K562 (cell line): ENCODE measurements around the gene EVA1B. TPM values are rescaled to one million over a fixed set of nuclear protein-coding genes. Genes with fewer than 3 reads are reported as not detected.

Experiments
- ATAC-seq: fragments of 200-7000 bp; cut with Tn5 transposase; 3 replicates; pipeline ENCODE4 v1.9.1; 2020; ENCODE audit warnings: moderate library complexity
- BruUV-seq: library from RNA; stranded (reverse); fragments of 400-500 nt; replicated peaks from 2 replicates; lab custom pipeline; 2021; lab: Mats Ljungman, UMichigan
- CTCF ChIA-PET: fragments of 300-600 bp; formaldehyde crosslinking; extraction: SDS; loops from one replicate; lab custom pipeline; 2021; ENCODE audit warnings: low intra/inter-chr PET ratio; lab: Yijun Ruan, JAX
- POLR2A ChIA-PET: fragments of 300-600, 350-650 bp; sonication (Branson Sonifier 250); formaldehyde crosslinking; extraction: SDS; loops from one replicate; lab custom pipeline; 2021; ENCODE audit warnings: antibody characterized with exemption, inconsistent platforms; lab: Yijun Ruan, JAX
- DNase-seq, 4 experiments: peaks; one replicate each; pipeline versions ENCODE4 v3.0.0 to v3.0.0-alpha.2; 2011 to 2018; ENCODE audit warnings: low spot score in 3 of 4, mixed read lengths in 3 of 4; ENCODE audit errors: extremely low read depth in 1 of 4
- FAIRE-seq: peaks from 2 replicates; lab custom pipeline; 2011; peaks lifted over from hg19 to GRCh38; lab: Jason Lieb, UNC
- H2AFZ ChIP-seq: 2 replicates; pipeline ENCODE4 v1.6.0; 2011; ENCODE audit warnings: low read depth, low read length, control low read depth, inconsistent platforms
- H3K27ac ChIP-seq: fragments of 200-600 bp; 3 replicates; pipeline ENCODE4 v1.8.0; 2011; ENCODE audit warnings: low read depth, mild to moderate bottlenecking, control low read depth, inconsistent platforms, low read length, moderate library complexity, mixed read lengths; ENCODE audit errors: extremely low read depth
- H3K27me3 ChIP-seq, 2 experiments: fragments of 300-600 bp in 1 of 2; 2 replicates in 1 of 2; 3 replicates in 1 of 2; pipeline versions ENCODE4 v1.6.0 to v1.8.0; 2011; ENCODE audit warnings: inconsistent platforms in 2 of 2, low read length in 2 of 2, mild to moderate bottlenecking in 1 of 2, mixed read lengths in 1 of 2, moderate library complexity in 1 of 2; ENCODE audit not compliant: control insufficient read depth in 2 of 2, insufficient read depth in 2 of 2
- H3K36me3 ChIP-seq: fragments of 300-600 bp; 3 replicates; pipeline ENCODE4 v1.8.0; 2011; ENCODE audit warnings: mild to moderate bottlenecking, low read length, inconsistent platforms; ENCODE audit not compliant: control insufficient read depth, insufficient read depth
- H3K4me1 ChIP-seq, 2 experiments: fragments of 200-600 bp in 1 of 2; replicated peaks in 1 of 2; 2 replicates in 1 of 2; 3 replicates in 1 of 2; pipeline versions ENCODE4 v1.5.1 to v1.8.0; 2011; ENCODE audit warnings: inconsistent platforms in 2 of 2, low read length in 2 of 2, mild to moderate bottlenecking in 1 of 2, mixed read lengths in 1 of 2, moderate library complexity in 1 of 2; ENCODE audit not compliant: control insufficient read depth in 2 of 2, insufficient read depth in 2 of 2
- H3K4me2 ChIP-seq: 2 replicates; pipeline ENCODE4 v1.6.1; 2011; ENCODE audit warnings: low read length, control low read depth, inconsistent platforms, mixed read lengths; ENCODE audit not compliant: insufficient read depth
- H3K4me3 ChIP-seq: fragments of 200-600 bp; sonication (generic), shearing (Covaris generic); 2 replicates; pipeline ENCODE4 v1.5.1; 2016; ENCODE audit warnings: control low read depth, inconsistent platforms
- H3K79me2 ChIP-seq: fragments of 200-600 bp; 3 replicates; pipeline ENCODE4 v1.8.0; 2011; ENCODE audit warnings: low read length, inconsistent platforms; ENCODE audit not compliant: control insufficient read depth, insufficient read depth
- H3K9ac ChIP-seq, 2 experiments: 2 replicates each; pipeline versions ENCODE4 v1.6.0 to v1.6.1; 2011; ENCODE audit warnings: low read depth in 2 of 2, low read length in 2 of 2, control low read depth in 1 of 2, inconsistent platforms in 1 of 2, mild to moderate bottlenecking in 1 of 2, mixed read lengths in 1 of 2; ENCODE audit not compliant: insufficient read depth in 1 of 2
- H3K9me1 ChIP-seq: one replicate; pipeline ENCODE4 v1.6.0; 2011; ENCODE audit warnings: inconsistent platforms, mild to moderate bottlenecking, low read length, moderate library complexity; ENCODE audit not compliant: control insufficient read depth, insufficient read depth
- H3K9me3 ChIP-seq: replicated peaks from 2 replicates; pipeline ENCODE4 v1.5.1; 2011; ENCODE audit warnings: low read depth, low read length, inconsistent platforms; ENCODE audit not compliant: control insufficient read depth, insufficient read depth
- H4K20me1 ChIP-seq: replicated peaks from 2 replicates; pipeline ENCODE4 v1.6.1; 2011; ENCODE audit warnings: low read length, inconsistent platforms, mixed read lengths; ENCODE audit not compliant: control insufficient read depth, insufficient read depth
- HNRNPH1 ChIP-seq: fragments of 200-400 bp; formaldehyde crosslinking; optimal IDR thresholded peaks from 2 replicates; pipeline ENCODE3; 2017; ENCODE audit warnings: low read depth, mild to moderate bottlenecking, low read length, moderate library complexity
- JUND ChIP-seq, 2 experiments: IDR thresholded peaks; 2 replicates in 1 of 2; 3 replicates in 1 of 2; pipeline ENCODE4 v1.6.1; 2011; ENCODE audit warnings: borderline replicate concordance in 2 of 2, low read depth in 2 of 2, low read length in 2 of 2, improper control_type of control experiment in 1 of 2, missing biosample characterization in 1 of 2, missing genetic modification characterization in 1 of 2, missing genetic modification reagents in 1 of 2
- LCOR ChIP-seq: sonication (generic); formaldehyde crosslinking; IDR thresholded peaks from 2 replicates; pipeline ENCODE4 v1.8.0; 2022; ENCODE audit warnings: mild to moderate bottlenecking, missing genetic modification reagents
- MYBL2 ChIP-seq, 2 experiments: fragments of 450-650 bp in 1 of 2; sonication (generic) in 1 of 2; formaldehyde crosslinking in 1 of 2; IDR thresholded peaks; 2 replicates each; pipeline versions ENCODE4 v1.6.1 to v1.8.1; 2017 to 2022; ENCODE audit warnings: borderline replicate concordance in 1 of 2, inconsistent platforms in 1 of 2, low read depth in 1 of 2, mild to moderate bottlenecking in 1 of 2, missing genetic modification reagents in 1 of 2, moderate library complexity in 1 of 2
- POLR2G ChIP-seq: fragments of 200-400 bp; formaldehyde crosslinking; IDR thresholded peaks from 2 replicates; pipeline ENCODE4 v1.6.1; 2017; ENCODE audit warnings: low read depth, mild to moderate bottlenecking, antibody characterized with exemption, low read length, moderate library complexity
- RBM22 ChIP-seq: fragments of 200-400 bp; formaldehyde crosslinking; IDR thresholded peaks from 2 replicates; pipeline ENCODE4 v1.6.1; 2018; ENCODE audit warnings: low read length, low read depth; ENCODE audit not compliant: poor library complexity, severe bottlenecking
- ZNF408 ChIP-seq: fragments of 250-450 bp; sonication (Bioruptor Pico); IDR thresholded peaks from 2 replicates; pipeline ENCODE4 v1.4.0; 2020; ENCODE audit warnings: low read depth, mild to moderate bottlenecking, moderate library complexity
- ZNF584 ChIP-seq: fragments of 200-800 bp; sonication (Bioruptor generic); IDR thresholded peaks from 2 replicates; pipeline ENCODE4 v1.6.1; 2016; ENCODE audit warnings: low read depth, mild to moderate bottlenecking, missing genetic modification characterization, missing compliant biosample characterization
- WGBS: fragments of 100-300 bp; shearing (Covaris generic); methylation state at CpG from one replicate; pipeline ENCODE4 v1.1.6; 2016; ENCODE audit warnings: low coverage, mixed read lengths; ENCODE audit not compliant: insufficient coverage; ENCODE audit errors: missing lambda C conversion rate; 5-methylcytosine and 5-hydroxymethylcytosine counted together
- in situ Hi-C: fragments of 300-500 bp; cut with MboI; formaldehyde crosslinking; loops from 4 replicates; pipeline ENCODE4 v1.15.0; 2018; ENCODE audit warnings: inconsistent platforms, mixed read lengths
- intact Hi-C: fragments of 100-400 bp; cut with micrococcal nuclease; formaldehyde crosslinking; loops from 2 replicates; pipeline ENCODE4 v1.14.2; 2022
- polyA plus RNA-seq, 8 experiments: library from polyadenylated mRNA; depleted of rRNA in 4 of 8; stranded (reverse) in 5 of 8; unstranded in 3 of 8; fragments of >200 nt; fragmentation: Nextera tagmentation in 2 of 8; fragmentation: Illumina TruSeq in 1 of 8; extraction: Ambion mirVana in 2 of 8; extraction: Trizol in 1 of 8; gene quantifications; 2 replicates each; pipeline versions ENCODE4 v1.2.1 to v1.2.3, GENCODE V29; 2011 to 2014; ENCODE audit warnings: inconsistent platforms in 1 of 8, missing spikeins in 1 of 8
- total RNA-seq, 7 experiments: library from RNA; depleted of rRNA in 6 of 7; stranded (reverse); fragments of >200 nt in 6 of 7; fragmentation: Illumina TruSeq in 2 of 7; extraction: Trizol in 2 of 7; gene quantifications; 2 replicates each; pipeline versions ENCODE4 v1.2.1 to v1.2.3, GENCODE V29; 2011 to 2021; ENCODE audit warnings: low replicate concordance in 1 of 7
- TF ChIP-seq, protein P1 (sequence below), 2 experiments: fragments of 450-650 bp; IDR thresholded peaks; 2 replicates each; pipeline ENCODE4 v1.6.1; 2016

Gene EVA1B
- total and polyA plus RNA-seq, 9 of the 15 experiments (the other 6 are each of a cell fraction or from before 2014, with no cell fraction given) = 0.08 to 65.7 (median 2.4) TPM

DNA sequence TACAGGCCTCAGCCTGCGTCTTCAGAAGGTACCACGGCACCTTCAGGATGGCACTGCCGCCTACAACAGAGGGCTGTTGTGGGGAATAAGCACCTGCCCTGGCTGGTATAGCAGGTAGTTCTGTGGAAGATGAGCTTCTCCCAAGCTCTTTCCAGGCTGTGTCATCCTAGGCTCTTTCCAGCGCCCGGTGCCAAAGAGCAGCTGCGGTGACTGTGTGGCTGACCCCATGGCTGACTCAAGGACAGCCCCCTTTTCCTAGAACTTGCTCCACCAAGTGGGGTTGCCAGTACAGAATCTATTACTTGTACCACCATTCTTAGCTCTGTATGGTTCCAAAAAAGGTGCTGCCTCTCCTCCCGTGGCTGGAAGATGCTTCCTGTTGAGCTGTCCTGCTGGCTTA, 21.9 kb upstream of the EVA1B start:
- H4K20me1 ChIP-seq = peaks cover 13% of the 10 kb centered on the region; the same call in 1 of the 2 replicates
- H3K27me3 ChIP-seq = no peaks in the 10 kb centered on the region
- H3K4me1 ChIP-seq = peaks cover 5 to 37% of the 10 kb centered on the region in 2 experiments; a peak in 4 of 5 replicates
- ATAC-seq = no peak
- DNase-seq = no peak
- H3K9me3 ChIP-seq = no peaks in the 10 kb centered on the region
- H3K9me1 ChIP-seq = peaks cover 5% of the 10 kb centered on the region
- 91% methylated on average over 7 of the region's 7 CpGs for WGBS
- H3K9ac ChIP-seq = no peak overlapping the region
- no peak overlapping the region for H3K4me2 ChIP-seq
- no peaks in the 10 kb centered on the region for H3K79me2 ChIP-seq
- TF ChIP-seq ZNF584 (CRISPR knock-in tag) (no peak), MYBL2 (IDR thresholded peaks at IDR 0.05; ENCODE audit: low read depth) (no peak), MYBL2 (CRISPR knock-in tag; IDR thresholded peaks at IDR 0.05; ENCODE audit: borderline replicate concordance) (0 out of 2 replicates have a peak, but pooled peaks have one; percentile 44), HNRNPH1 (no peak)
- H3K4me3 ChIP-seq = no peak overlapping the region
- intact Hi-C loops = no loop called here
- BruUV-seq = no TSS peak
- CTCF ChIA-PET = interaction anchor here (1.1 kb wide), 1 partner anchor 76 kb away, joined by 3 read pairs; no protein-coding TSS in a partner anchor
- peaks cover 92% of the 10 kb centered on the region; the same call in 2 of the 3 replicates for H3K36me3 ChIP-seq
- POLR2A ChIA-PET = interaction anchor here (0.6 to 1.2 kb wide), 5 partner anchors 11 to 172 kb away, joined by 3 to 5 read pairs (median 4); no protein-coding TSS in a partner anchor
- no peak overlapping the region for H3K27ac ChIP-seq
- H2AFZ ChIP-seq = no peak overlapping the region
- FAIRE-seq = no peak
- in situ Hi-C loops = loop anchor here (5.0 kb wide), 1 partner anchor 77 kb away; no protein-coding TSS in a partner anchor

DNA sequence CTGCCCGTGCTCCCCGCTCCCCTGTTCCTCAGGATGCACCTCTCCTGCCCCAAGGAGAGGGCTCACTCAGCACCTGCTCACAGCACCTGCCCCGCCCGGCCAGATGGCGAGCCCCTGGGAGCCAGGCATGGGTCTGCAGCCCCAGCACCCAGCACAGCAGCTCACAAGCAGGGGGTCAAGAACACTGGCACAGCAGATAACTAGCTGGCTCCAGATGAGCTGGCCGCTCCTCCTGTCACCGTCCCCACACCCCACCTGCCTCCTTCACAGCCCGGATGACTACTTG, 20.9 kb upstream of the EVA1B start:
- H3K36me3 ChIP-seq = peaks cover 94% of the 10 kb centered on the region; the same call in 2 of the 3 replicates
- in situ Hi-C loops = no loop called here

More for the DNA sequence above, 20.9 kb upstream of the EVA1B start:
- ChIA-PET CTCF (interaction anchor here (1.1 kb wide), 1 partner anchor 77 kb away, joined by 3 read pairs; no protein-coding TSS in a partner anchor), POLR2A (interaction anchor here (1.1 kb wide), 1 partner anchor 18 kb away, joined by 4 read pairs; no protein-coding TSS in a partner anchor)
- Histone ChIP-seq H2AFZ (no peak overlapping the region), H3K79me2 (no peaks in the 10 kb centered on the region), H3K9me3 (no peaks in the 10 kb centered on the region), H3K4me1 (peaks cover 5 to 41% of the 10 kb centered on the region in 2 experiments; a peak in 4 of 5 replicates), H3K27me3 (no peaks in the 10 kb centered on the region), H4K20me1 (peaks cover 13% of the 10 kb centered on the region; the same call in 1 of the 2 replicates), H3K4me3 (no peak overlapping the region), H3K9ac (peak overlapping the region in 1 of 2 experiments; percentile 26; a peak in 1 of 4 replicates), H3K27ac (no peak overlapping the region), H3K9me1 (peaks cover 5% of the 10 kb centered on the region), H3K4me2 (no peak overlapping the region)
- intact Hi-C loops = no loop called here
- no peak for DNase-seq
- 94% methylated on average over 8 of the region's 8 CpGs for WGBS
- no peak for FAIRE-seq
- TF ChIP-seq, protein P1, sequence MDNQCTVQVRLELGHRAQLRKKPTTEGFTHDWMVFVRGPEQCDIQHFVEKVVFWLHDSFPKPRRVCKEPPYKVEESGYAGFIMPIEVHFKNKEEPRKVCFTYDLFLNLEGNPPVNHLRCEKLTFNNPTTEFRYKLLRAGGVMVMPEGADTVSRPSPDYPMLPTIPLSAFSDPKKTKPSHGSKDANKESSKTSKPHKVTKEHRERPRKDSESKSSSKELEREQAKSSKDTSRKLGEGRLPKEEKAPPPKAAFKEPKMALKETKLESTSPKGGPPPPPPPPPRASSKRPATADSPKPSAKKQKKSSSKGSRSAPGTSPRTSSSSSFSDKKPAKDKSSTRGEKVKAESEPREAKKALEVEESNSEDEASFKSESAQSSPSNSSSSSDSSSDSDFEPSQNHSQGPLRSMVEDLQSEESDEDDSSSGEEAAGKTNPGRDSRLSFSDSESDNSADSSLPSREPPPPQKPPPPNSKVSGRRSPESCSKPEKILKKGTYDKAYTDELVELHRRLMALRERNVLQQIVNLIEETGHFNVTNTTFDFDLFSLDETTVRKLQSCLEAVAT (IDR thresholded peaks at IDR 0.05) = no peak
- TF ChIP-seq RBM22 (peak; percentile 12), JUND (IDR thresholded peaks at IDR 0.05; ENCODE audit: borderline replicate concordance, low read depth, low read length) (no peak), JUND (tag; IDR thresholded peaks at IDR 0.05; ENCODE audit: borderline replicate concordance, low read depth, low read length) (no peak), POLR2G (peak; percentile 62), LCOR (CRISPR knock-in tag) (no peak), ZNF408 (no peak)
- no peak for ATAC-seq
- no TSS peak for BruUV-seq
